Omental fat pad (tissue), 4 donors: ENCODE measurements around the gene CLBA1. TPM values are rescaled to one million over a fixed set of nuclear protein-coding genes. Genes with fewer than 3 reads are reported as not detected.
"Not testable (repeated sequence)": the region's sequence is repeated elsewhere in the genome, so short reads cannot be mapped to it uniquely, and the experiment has no call there.

Experiments
- ATAC-seq: fragments of 150-250 bp; one replicate; pipeline ENCODE4 v1.9.1; 2016; ENCODE audit warnings: mild to moderate bottlenecking, moderate library complexity; ENCODE audit not compliant: low FRiP score
- DNase-seq: peaks from one replicate; pipeline ENCODE4 v3.0.0-alpha.2; 2019; ENCODE audit warnings: low spot score
- total RNA-seq, 4 donors: library from RNA; depleted of rRNA; stranded (reverse); fragments of >200 nt; gene quantifications; one replicate each; pipeline ENCODE4 v1.1.0, GENCODE V29; 2016
- TF ChIP-seq, protein P1 (sequence below), 3 donors: fragments of 450-650 bp; IDR thresholded peaks; one replicate each; pipeline ENCODE4 v1.5.1; 2016 to 2017; ENCODE audit warnings: antibody characterized with exemption in 3 of 3, mild to moderate bottlenecking in 3 of 3, moderate library complexity in 2 of 3

CLBA1 gene
- total RNA-seq, 4 donors from 2014 or later: 2.5 to 6.1 (median 3.3) TPM

DNA sequence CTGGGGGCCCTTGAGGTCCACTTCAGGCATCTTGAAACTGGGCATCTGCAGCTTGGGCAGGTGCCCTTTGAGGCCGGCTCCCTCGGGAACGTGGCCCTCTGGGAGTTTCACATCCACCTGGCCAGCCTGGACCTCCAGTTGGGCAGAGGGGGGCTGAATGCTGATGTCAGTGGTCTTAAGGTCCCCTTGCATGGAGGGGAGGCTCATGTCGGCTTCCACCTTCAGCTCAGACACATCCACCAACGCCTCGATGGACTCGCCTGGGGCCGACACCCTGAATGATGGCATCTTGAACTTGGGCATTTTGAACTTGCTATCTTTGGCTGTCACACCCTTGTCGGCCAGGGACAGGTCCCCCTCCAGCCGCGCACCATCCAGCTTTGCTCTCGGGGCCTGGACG, 38.4 kb upstream of the CLBA1 start:
- DNase-seq, ATAC-seq: not testable (repeated sequence)

- ATAC-seq, DNase-seq: not testable (repeated sequence)
Measured at GRCh38 chr14:104947881-104948735, 37.5 kb upstream of the CLBA1 start.

DNA sequence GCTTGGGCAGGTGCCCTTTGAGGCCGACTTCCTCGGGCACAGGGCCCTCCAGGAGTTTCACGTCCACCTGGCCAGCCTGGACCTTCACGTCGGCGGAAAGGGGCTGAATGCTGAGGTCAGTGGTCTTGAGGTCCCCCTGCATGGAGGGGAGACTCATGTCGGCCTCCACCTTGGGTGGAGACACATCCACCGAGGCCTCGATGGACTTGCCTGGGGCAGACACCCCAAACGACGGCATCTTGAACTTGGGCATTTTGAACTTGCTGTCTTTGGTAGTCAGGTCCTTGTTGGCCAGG, 36.9 kb upstream of the CLBA1 start:
- no peak for DNase-seq
- TF ChIP-seq, protein P1, sequence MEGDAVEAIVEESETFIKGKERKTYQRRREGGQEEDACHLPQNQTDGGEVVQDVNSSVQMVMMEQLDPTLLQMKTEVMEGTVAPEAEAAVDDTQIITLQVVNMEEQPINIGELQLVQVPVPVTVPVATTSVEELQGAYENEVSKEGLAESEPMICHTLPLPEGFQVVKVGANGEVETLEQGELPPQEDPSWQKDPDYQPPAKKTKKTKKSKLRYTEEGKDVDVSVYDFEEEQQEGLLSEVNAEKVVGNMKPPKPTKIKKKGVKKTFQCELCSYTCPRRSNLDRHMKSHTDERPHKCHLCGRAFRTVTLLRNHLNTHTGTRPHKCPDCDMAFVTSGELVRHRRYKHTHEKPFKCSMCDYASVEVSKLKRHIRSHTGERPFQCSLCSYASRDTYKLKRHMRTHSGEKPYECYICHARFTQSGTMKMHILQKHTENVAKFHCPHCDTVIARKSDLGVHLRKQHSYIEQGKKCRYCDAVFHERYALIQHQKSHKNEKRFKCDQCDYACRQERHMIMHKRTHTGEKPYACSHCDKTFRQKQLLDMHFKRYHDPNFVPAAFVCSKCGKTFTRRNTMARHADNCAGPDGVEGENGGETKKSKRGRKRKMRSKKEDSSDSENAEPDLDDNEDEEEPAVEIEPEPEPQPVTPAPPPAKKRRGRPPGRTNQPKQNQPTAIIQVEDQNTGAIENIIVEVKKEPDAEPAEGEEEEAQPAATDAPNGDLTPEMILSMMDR (IDR thresholded peaks at IDR 0.05): no peak
- no peak for ATAC-seq

- DNase-seq, ATAC-seq: not testable (repeated sequence)
Measured at GRCh38 chr14:104949406-104949955, 36.1 kb upstream of the CLBA1 start.

- ATAC-seq (no peak), DNase-seq (no peak)
- TF ChIP-seq, protein P1 (IDR thresholded peaks at IDR 0.05): no peak
Measured at GRCh38 chr14:104950021-104950420, 35.6 kb upstream of the CLBA1 start.

DNA sequence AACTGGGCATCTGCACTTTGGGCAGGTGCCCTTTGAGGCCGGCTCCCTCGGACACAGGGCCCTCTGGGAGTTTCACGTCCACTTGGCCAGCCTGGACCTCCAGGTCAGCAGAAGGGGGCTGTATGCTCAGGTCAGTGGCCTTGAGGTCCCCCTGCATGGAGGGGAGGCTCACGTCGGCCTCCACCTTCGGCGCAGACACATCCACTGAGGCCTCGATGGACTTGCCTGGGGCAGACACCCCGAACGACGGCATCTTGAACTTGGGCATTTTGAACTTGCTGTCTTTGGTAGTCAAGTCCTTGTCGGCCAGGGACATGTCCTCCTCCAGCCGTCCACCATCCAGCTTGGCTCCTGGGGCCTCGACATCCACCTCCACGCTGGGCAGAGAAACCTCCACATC, 34.9 kb upstream of the CLBA1 start:
- not testable (repeated sequence) for DNase-seq, ATAC-seq

GRCh38 chr14:104951863-104952657, 33.5 kb upstream of the CLBA1 start:
- not testable (repeated sequence) for DNase-seq, ATAC-seq

GRCh38 chr14:104953097-104953496, 32.5 kb upstream of the CLBA1 start:
- no peak for ATAC-seq
- no peak for DNase-seq
- TF ChIP-seq, protein P1 (IDR thresholded peaks at IDR 0.05): no peak

DNA sequence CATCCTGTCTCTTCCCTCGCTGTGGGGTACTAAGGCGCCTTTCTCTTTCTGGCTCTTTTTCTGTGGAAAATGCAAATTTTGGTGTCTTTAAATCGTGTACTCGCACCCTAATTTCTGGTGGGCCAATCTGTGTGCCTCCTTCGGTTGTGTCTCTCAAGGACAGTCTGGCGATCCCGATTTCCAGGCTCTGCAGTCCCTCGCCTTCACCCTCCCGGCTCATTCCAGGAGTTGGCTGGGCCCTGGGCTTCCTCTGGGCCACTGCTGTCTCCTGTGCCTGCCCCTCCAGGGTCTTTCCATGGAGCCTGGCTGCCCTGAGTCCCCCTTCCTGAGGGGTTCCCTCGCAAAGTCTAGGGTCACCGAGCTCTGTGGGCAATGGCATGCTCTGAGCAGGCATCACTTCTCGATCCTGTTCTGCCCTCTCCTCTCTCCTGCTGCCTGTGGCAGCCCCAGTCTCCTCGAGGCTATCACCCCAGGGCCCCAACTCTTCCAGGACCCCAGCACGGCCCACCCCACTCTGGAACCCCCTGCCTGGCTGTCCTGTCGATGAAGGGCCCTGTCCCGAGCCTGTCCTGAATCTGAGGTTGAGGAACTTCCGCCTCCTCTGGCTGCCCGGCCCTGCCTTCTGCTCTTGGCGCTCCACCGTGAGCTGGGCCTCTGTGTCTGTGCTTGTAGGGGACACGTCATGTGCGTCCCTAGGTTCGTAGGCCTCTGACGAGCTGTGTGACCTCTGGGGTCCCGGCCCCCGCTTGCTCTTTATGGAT, 31.5 kb upstream of the CLBA1 start:
- no peak for DNase-seq
- TF ChIP-seq, protein P1 (IDR thresholded peaks at IDR 0.05): no peak
- ATAC-seq: no peak
